Smooth muscle cell (in vitro differentiated cells): ENCODE measurements around the gene DLEU7. TPM values are rescaled to one million over a fixed set of nuclear protein-coding genes. Genes with fewer than 3 reads are reported as not detected.
A peak's percentile ranks its signal among the peaks of the same experiment; 100 is the strongest.

ENCODE experiments used
- DNase-seq: peaks from one replicate; lab custom pipeline; 2025; ENCODE audit not compliant: unreplicated experiment; lab: John Stamatoyannopoulos, UW
- H2AFZ ChIP-seq: fragments of 200-600 bp; sonication (generic); 2 replicates; pipeline ENCODE4 v1.6.0; 2016; ENCODE audit warnings: antibody characterized with exemption, low read depth, mild to moderate bottlenecking
- H3F3A ChIP-seq: fragments of 200-600 bp; sonication (generic); 2 replicates; pipeline ENCODE4 v1.6.0; 2017; ENCODE audit warnings: antibody characterized with exemption, low read depth
- H3K27ac ChIP-seq: fragments of 200-600 bp; sonication (generic); 2 replicates; pipeline ENCODE4 v1.5.1; 2016; ENCODE audit warnings: low read depth, mild to moderate bottlenecking
- H3K27me3 ChIP-seq: fragments of 200-600 bp; sonication (generic); 2 replicates; pipeline ENCODE4 v1.6.1; 2016; ENCODE audit warnings: low read depth, mild to moderate bottlenecking
- H3K36me3 ChIP-seq: fragments of 200-600 bp; sonication (generic); 2 replicates; pipeline ENCODE4 v1.5.1; 2016; ENCODE audit warnings: low read depth
- H3K4me1 ChIP-seq: fragments of 200-600 bp; sonication (generic); 2 replicates; pipeline ENCODE4 v1.5.1; 2016; ENCODE audit warnings: low read depth
- H3K4me2 ChIP-seq: fragments of 200-600 bp; sonication (generic); 2 replicates; pipeline ENCODE4 v1.6.0; 2016; ENCODE audit warnings: mild to moderate bottlenecking
- H3K4me3 ChIP-seq: fragments of 200-600 bp; sonication (generic); 2 replicates; pipeline ENCODE4 v1.5.1; 2016; ENCODE audit warnings: mild to moderate bottlenecking
- H3K79me2 ChIP-seq: fragments of 200-600 bp; sonication (generic); 2 replicates; pipeline ENCODE4 v1.6.0; 2016; ENCODE audit warnings: low read depth, mild to moderate bottlenecking
- H3K9ac ChIP-seq: fragments of 200-600 bp; sonication (generic); 2 replicates; pipeline ENCODE4 v1.6.0; 2016; ENCODE audit warnings: low read depth
- H3K9me3 ChIP-seq: fragments of 200-600 bp; sonication (generic); replicated peaks from 2 replicates; pipeline ENCODE4 v1.5.1; 2016; ENCODE audit warnings: low read depth
- H4K20me1 ChIP-seq: fragments of 200-600 bp; sonication (generic); 2 replicates; pipeline ENCODE4 v1.6.0; 2016; ENCODE audit warnings: low read depth
- WGBS: methylation state at CpG from one replicate; pipeline ENCODE4 v1.1.7; 2016; ENCODE audit warnings: low lambda C conversion rate; 5-methylcytosine and 5-hydroxymethylcytosine counted together
- polyA plus RNA-seq: library from polyadenylated mRNA; unstranded; fragments of >200 nt; fragmentation: Nextera tagmentation; extraction: Ambion mirVana; gene quantifications from 2 replicates; pipeline ENCODE4 v1.2.1, GENCODE V29; 2016
- total RNA-seq: library from RNA; depleted of rRNA; stranded (reverse); fragments of >200 nt; gene quantifications from 2 replicates; pipeline ENCODE4 v1.2.3, GENCODE V29; 2014
- TF ChIP-seq, protein P1 (sequence below): fragments of 200-600 bp; sonication (generic); IDR thresholded peaks from 2 replicates; pipeline ENCODE4 v1.5.1; 2017; ENCODE audit warnings: borderline replicate concordance, mild to moderate bottlenecking, antibody characterized with exemption; ENCODE audit not compliant: insufficient read depth, poor library complexity, severe bottlenecking

The DLEU7 gene
- total and polyA plus RNA-seq, 2 experiments from 2014 or later = 1.8 TPM; not detected in 1

DNA sequence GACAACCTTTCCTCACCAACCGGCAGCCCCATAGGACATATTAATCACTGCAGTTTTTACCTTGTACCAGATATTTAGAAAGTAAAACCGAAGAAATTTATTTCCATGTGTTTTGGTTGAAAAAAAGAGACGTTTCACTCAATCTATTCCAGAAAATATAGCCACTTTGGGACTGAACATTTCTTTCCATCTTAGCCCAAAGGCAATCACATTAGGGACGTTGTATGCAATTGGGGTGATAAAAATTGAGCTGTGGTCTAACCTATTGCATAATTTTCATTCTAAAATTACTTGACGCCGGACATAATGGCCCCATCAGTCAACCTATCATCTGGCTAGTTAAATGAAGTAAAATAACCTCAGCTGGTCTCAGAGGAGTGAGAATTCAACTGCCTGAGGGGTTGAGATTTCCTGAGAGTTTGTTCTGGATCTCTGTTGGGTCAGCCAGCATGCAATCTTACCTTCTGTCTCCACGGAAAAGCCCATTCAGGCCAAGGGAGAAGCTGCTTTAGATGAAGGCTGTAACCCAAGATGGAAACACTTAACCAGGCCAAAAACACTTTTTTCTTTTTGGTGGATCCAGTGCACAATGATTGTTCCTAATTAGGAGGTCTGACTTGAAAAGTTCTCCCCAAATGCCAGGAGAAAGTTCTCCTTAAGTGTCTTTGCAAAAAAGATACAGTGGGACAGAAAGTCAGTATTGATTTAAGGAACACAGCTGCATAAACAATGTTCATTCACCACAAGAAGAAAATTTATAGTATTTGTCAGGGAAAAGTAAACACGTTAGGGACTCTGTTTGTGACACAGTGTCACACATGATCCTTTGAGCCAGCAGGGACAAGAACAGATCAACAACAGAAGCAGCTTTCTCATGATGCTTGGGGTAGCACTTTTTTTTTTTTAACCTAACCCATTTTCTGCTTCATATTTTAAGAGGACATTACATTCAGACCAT lies 34.1 kb downstream of the DLEU7 start:
- no peaks in the 10 kb centered on the region for H3K9me3 ChIP-seq
- H4K20me1 ChIP-seq = no peaks in the 10 kb centered on the region
- no peaks in the 10 kb centered on the region for H3K79me2 ChIP-seq
- H3K9ac ChIP-seq = no peak overlapping the region
- 87% methylated on average over 8 of the region's 8 CpGs for WGBS
- TF ChIP-seq, protein P1, sequence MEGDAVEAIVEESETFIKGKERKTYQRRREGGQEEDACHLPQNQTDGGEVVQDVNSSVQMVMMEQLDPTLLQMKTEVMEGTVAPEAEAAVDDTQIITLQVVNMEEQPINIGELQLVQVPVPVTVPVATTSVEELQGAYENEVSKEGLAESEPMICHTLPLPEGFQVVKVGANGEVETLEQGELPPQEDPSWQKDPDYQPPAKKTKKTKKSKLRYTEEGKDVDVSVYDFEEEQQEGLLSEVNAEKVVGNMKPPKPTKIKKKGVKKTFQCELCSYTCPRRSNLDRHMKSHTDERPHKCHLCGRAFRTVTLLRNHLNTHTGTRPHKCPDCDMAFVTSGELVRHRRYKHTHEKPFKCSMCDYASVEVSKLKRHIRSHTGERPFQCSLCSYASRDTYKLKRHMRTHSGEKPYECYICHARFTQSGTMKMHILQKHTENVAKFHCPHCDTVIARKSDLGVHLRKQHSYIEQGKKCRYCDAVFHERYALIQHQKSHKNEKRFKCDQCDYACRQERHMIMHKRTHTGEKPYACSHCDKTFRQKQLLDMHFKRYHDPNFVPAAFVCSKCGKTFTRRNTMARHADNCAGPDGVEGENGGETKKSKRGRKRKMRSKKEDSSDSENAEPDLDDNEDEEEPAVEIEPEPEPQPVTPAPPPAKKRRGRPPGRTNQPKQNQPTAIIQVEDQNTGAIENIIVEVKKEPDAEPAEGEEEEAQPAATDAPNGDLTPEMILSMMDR = no peak
- no peaks in the 10 kb centered on the region for H3K36me3 ChIP-seq
- no peak overlapping the region for H2AFZ ChIP-seq
- no peaks in the 10 kb centered on the region for H3K4me1 ChIP-seq
- H3K4me2 ChIP-seq = no peak overlapping the region
- H3F3A ChIP-seq = no peaks in the 10 kb centered on the region
- DNase-seq = no peak
- H3K27ac ChIP-seq = no peak overlapping the region
- no peak overlapping the region for H3K4me3 ChIP-seq
- H3K27me3 ChIP-seq = no peaks in the 10 kb centered on the region

GRCh38 chr13:50805805-50806204 lies 37.7 kb downstream of the DLEU7 start:
- no peak overlapping the region for H3K27ac ChIP-seq
- TF ChIP-seq, protein P1 = no peak
- H3K4me2 ChIP-seq = no peak overlapping the region
- H3K4me3 ChIP-seq = no peak overlapping the region
- no peaks in the 10 kb centered on the region for H3F3A ChIP-seq
- H3K79me2 ChIP-seq = no peaks in the 10 kb centered on the region
- no peaks in the 10 kb centered on the region for H3K9me3 ChIP-seq
- H3K27me3 ChIP-seq = no peaks in the 10 kb centered on the region
- H3K4me1 ChIP-seq = peaks cover under 1% of the 10 kb centered on the region
- H3K9ac ChIP-seq = no peak overlapping the region
- H3K36me3 ChIP-seq = no peaks in the 10 kb centered on the region
- no peak for DNase-seq
- H4K20me1 ChIP-seq = no peaks in the 10 kb centered on the region
- no peak overlapping the region for H2AFZ ChIP-seq

GRCh38 chr13:50801087-50801931 lies 42.2 kb downstream of the DLEU7 start:
- TF ChIP-seq, protein P1 = peak; percentile 72
- H3K27me3 ChIP-seq = no peaks in the 10 kb centered on the region
- H3K4me3 ChIP-seq = no peak overlapping the region
- no peak overlapping the region for H3K9ac ChIP-seq
- peak overlapping the region; percentile 38 for H3K4me2 ChIP-seq
- H3K36me3 ChIP-seq = no peaks in the 10 kb centered on the region
- H2AFZ ChIP-seq = no peak overlapping the region
- DNase-seq = peak; percentile 1
- no peaks in the 10 kb centered on the region for H4K20me1 ChIP-seq
- H3K4me1 ChIP-seq = peaks cover 8% of the 10 kb centered on the region
- 25% methylated on average over 13 of the region's 13 CpGs for WGBS
- H3K27ac ChIP-seq = no peak overlapping the region
- H3K9me3 ChIP-seq = no peaks in the 10 kb centered on the region
- no peaks in the 10 kb centered on the region for H3K79me2 ChIP-seq
- H3F3A ChIP-seq = no peaks in the 10 kb centered on the region
